H9 (cell line): Measurements from ENCODE around the gene CCDC194. TPM values are rescaled to one million over a fixed set of nuclear protein-coding genes. Genes with fewer than 3 reads are reported as not detected.

Experiments used
- DNase-seq: peaks from one replicate; pipeline ENCODE4 v3.0.0-alpha.2; 2017
- H2AFZ ChIP-seq: one replicate; pipeline ENCODE4 v1.6.1; 2013; ENCODE audit warnings: mild to moderate bottlenecking, low read length, control low read depth, moderate library complexity
- H2AK5ac ChIP-seq: 2 replicates; pipeline ENCODE4 v1.6.1; 2013; ENCODE audit warnings: low read length, control low read depth, mixed read lengths; ENCODE audit not compliant: insufficient read length
- H2BK120ac ChIP-seq: one replicate; pipeline ENCODE4 v1.6.1; 2013; ENCODE audit warnings: low read depth, mild to moderate bottlenecking, low read length, control low read depth, inconsistent platforms; ENCODE audit not compliant: poor library complexity, severe bottlenecking
- H2BK12ac ChIP-seq: 2 replicates; pipeline ENCODE4 v1.6.1; 2013; ENCODE audit warnings: low read length, control low read depth, mixed read lengths, low read depth; ENCODE audit not compliant: insufficient read length
- H2BK15ac ChIP-seq: 2 replicates; pipeline ENCODE4 v1.6.1; 2013; ENCODE audit warnings: low read depth, low read length, control low read depth
- H2BK20ac ChIP-seq: one replicate; pipeline ENCODE4 v1.6.1; 2013; ENCODE audit warnings: low read depth, mild to moderate bottlenecking, low read length, control low read depth, inconsistent platforms; ENCODE audit not compliant: poor library complexity, severe bottlenecking
- H2BK5ac ChIP-seq: 2 replicates; pipeline ENCODE4 v1.6.1; 2013; ENCODE audit warnings: low read length, control low read depth, mixed read lengths; ENCODE audit not compliant: insufficient read length
- H3K14ac ChIP-seq: 2 replicates; pipeline ENCODE4 v1.6.1; 2013; ENCODE audit warnings: low read length, control low read depth; ENCODE audit not compliant: insufficient read depth
- H3K18ac ChIP-seq: 2 replicates; pipeline ENCODE4 v1.6.1; 2013; ENCODE audit warnings: low read depth, mild to moderate bottlenecking, mixed read lengths, low read length, control low read depth; ENCODE audit not compliant: insufficient read length
- H3K23ac ChIP-seq: 2 replicates; pipeline ENCODE4 v1.6.1; 2013; ENCODE audit warnings: low read length, control low read depth, mixed read lengths, low read depth; ENCODE audit not compliant: insufficient read length
- H3K23me2 ChIP-seq: 2 replicates; pipeline ENCODE4 v1.6.1; 2013; ENCODE audit warnings: low read depth, mild to moderate bottlenecking, mixed read lengths, low read length, control low read depth; ENCODE audit not compliant: insufficient read length, poor library complexity, severe bottlenecking
- H3K27ac ChIP-seq: 2 replicates; pipeline ENCODE4 v1.5.1; 2013; ENCODE audit warnings: low read length, control low read depth, mixed read lengths, low read depth; ENCODE audit not compliant: insufficient read length
- H3K27me3 ChIP-seq: 2 replicates; pipeline ENCODE4 v1.6.1; 2013; ENCODE audit warnings: low read length, control low read depth, inconsistent platforms; ENCODE audit not compliant: insufficient read depth
- H3K4ac ChIP-seq: 2 replicates; pipeline ENCODE4 v1.6.1; 2013; ENCODE audit warnings: low read depth, mild to moderate bottlenecking, control low read depth, inconsistent platforms, low read length, moderate library complexity
- H3K4me1 ChIP-seq: 2 replicates; pipeline ENCODE4 v1.6.1; 2013; ENCODE audit warnings: low read length, control low read depth, inconsistent platforms; ENCODE audit not compliant: insufficient read depth
- H3K4me2 ChIP-seq: 2 replicates; pipeline ENCODE4 v1.6.1; 2013; ENCODE audit warnings: low read length, control low read depth, mixed read lengths; ENCODE audit not compliant: insufficient read length, insufficient read depth
- H3K56ac ChIP-seq: 2 replicates; pipeline ENCODE4 v1.6.1; 2013; ENCODE audit warnings: low read depth, mild to moderate bottlenecking, mixed read lengths, low read length, control low read depth; ENCODE audit not compliant: insufficient read length
- H3K79me1 ChIP-seq: 2 replicates; pipeline ENCODE4 v1.6.1; 2013; ENCODE audit warnings: low read depth, mild to moderate bottlenecking, moderate library complexity, low read length, control low read depth, inconsistent platforms; ENCODE audit not compliant: insufficient read depth, poor library complexity, severe bottlenecking
- H3K79me2 ChIP-seq: 2 replicates; pipeline ENCODE4 v1.6.1; 2013; ENCODE audit warnings: low read length, control low read depth, inconsistent platforms; ENCODE audit not compliant: insufficient read depth
- H3K9ac ChIP-seq: 2 replicates; pipeline ENCODE4 v1.6.1; 2013; ENCODE audit warnings: low read length, control low read depth, mixed read lengths; ENCODE audit not compliant: insufficient read length; ENCODE audit errors: extremely low read depth
- H3K9me3 ChIP-seq: one replicate; pipeline ENCODE4 v1.6.1; 2013; ENCODE audit warnings: low read depth, low read length, inconsistent platforms; ENCODE audit not compliant: control insufficient read depth
- H3T11ph ChIP-seq: one replicate; pipeline ENCODE4 v1.6.1; 2013; ENCODE audit warnings: mild to moderate bottlenecking, low read length, control low read depth, inconsistent platforms
- H4K20me1 ChIP-seq: one replicate; pipeline ENCODE4 v1.6.1; 2013; ENCODE audit not compliant: control insufficient read depth, insufficient read length, insufficient read depth
- H4K5ac ChIP-seq: 2 replicates; pipeline ENCODE4 v1.6.1; 2013; ENCODE audit warnings: low read depth, mild to moderate bottlenecking, mixed read lengths, low read length, control low read depth; ENCODE audit not compliant: insufficient read length
- H4K8ac ChIP-seq: replicated peaks from 2 replicates; pipeline ENCODE4 v1.6.1; 2013; ENCODE audit warnings: low read length, control low read depth, mixed read lengths, low read depth; ENCODE audit not compliant: insufficient read length
- H4K91ac ChIP-seq: 2 replicates; pipeline ENCODE4 v1.6.1; 2013; ENCODE audit warnings: low read depth, mild to moderate bottlenecking, moderate library complexity, mixed read lengths, low read length, control low read depth; ENCODE audit not compliant: insufficient read length
- H3K27ac Mint-ChIP-seq, 3 experiments: 2 replicates in 2 of 3; 3 replicates in 1 of 3; pipeline ENCODE4 v1.8.0; 2020 to 2021; ENCODE audit warnings: mixed read lengths in 3 of 3, mild to moderate bottlenecking in 1 of 3, moderate library complexity in 1 of 3
- H3K27me3 Mint-ChIP-seq: 2 replicates; pipeline ENCODE4 v1.8.0; 2021; ENCODE audit warnings: low read depth, mild to moderate bottlenecking, moderate library complexity, mixed read lengths
- H3K36me3 Mint-ChIP-seq, 3 experiments: 2 replicates in 2 of 3; 3 replicates in 1 of 3; pipeline ENCODE4 v1.8.0; 2020 to 2021; ENCODE audit warnings: low read depth in 3 of 3, mixed read lengths in 3 of 3; ENCODE audit not compliant: insufficient read depth in 1 of 3
- H3K4me1 Mint-ChIP-seq, 2 experiments: 2 replicates each; pipeline ENCODE4 v1.8.0; 2020; ENCODE audit warnings: mixed read lengths in 2 of 2
- H3K4me3 Mint-ChIP-seq, 2 experiments: 2 replicates in 1 of 2; 3 replicates in 1 of 2; pipeline ENCODE4 v1.8.0; 2020 to 2021; ENCODE audit warnings: mild to moderate bottlenecking in 2 of 2, mixed read lengths in 2 of 2, moderate library complexity in 1 of 2
- H3K9me3 Mint-ChIP-seq, 2 experiments: 2 replicates in 1 of 2; 3 replicates in 1 of 2; pipeline ENCODE4 v1.8.0; 2020; ENCODE audit warnings: mild to moderate bottlenecking in 2 of 2, mixed read lengths in 2 of 2, moderate library complexity in 1 of 2
- WGBS: extraction: QIAGEN DNeasy Blood & Tissue Kit; methylation state at CpG from one replicate; pipeline ENCODE4 v1.1.7; 2013; ENCODE audit warnings: missing lambda C conversion rate, low lambda C conversion rate, mixed read lengths; ENCODE audit not compliant: insufficient read length; ENCODE audit errors: extremely low coverage; 5-methylcytosine and 5-hydroxymethylcytosine counted together
- total RNA-seq: library from RNA; stranded (reverse); gene quantifications from 2 replicates; pipeline ENCODE4 v1.2.1, GENCODE V29; 2021
- TF ChIP-seq, protein P1 (sequence below): fragments of 200-600 bp; sonication (generic); conservative IDR thresholded peaks from 3 replicates; pipeline ENCODE4 v1.8.0; 2021; ENCODE audit warnings: antibody characterized with exemption, mild to moderate bottlenecking

Gene CCDC194
- total RNA-seq, 1 experiment from 2014 or later, result 0.68 TPM

DNA sequence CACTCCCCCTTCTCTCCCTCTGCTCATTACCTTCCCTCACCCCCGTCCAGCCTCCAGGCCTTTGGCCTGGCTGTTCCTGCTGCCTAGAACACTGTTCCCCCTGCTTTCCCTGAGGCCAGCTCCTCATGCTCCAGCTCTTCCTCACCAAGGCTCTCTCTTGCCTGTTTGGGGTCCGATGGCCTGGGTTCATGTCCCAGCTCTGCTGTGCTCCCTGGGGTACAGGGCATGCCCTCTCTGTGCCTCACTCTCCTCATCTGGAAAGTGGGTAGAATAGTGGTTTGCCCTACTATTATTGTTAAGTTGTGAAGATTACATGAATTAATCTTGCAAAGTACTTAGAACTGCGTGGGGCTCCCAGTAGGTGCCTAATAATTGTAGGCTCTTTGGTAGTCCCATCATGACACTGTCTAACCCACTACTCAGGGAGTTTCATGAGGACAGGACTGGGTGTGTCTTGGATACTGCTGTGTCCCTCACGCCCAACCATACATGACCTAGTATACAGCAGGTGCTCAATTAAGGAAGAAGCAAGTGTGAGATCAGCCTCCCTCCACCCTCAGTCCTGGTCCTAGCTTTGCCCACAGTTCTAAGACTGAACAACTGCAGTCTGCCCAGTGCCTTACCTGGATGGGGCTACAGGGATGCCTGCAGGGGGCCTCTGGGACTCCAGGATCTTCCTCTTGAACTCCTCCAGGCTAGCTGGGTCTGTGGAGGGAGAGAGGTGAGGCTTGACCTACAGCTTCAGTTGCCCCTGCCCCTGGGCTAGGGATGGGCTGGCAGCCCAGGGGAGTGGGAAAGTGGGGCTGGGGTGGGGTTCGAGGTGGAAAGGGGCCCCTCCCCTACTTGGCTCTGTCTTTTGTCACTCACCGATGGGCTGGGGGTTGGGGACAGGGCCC lies 33.8 kb downstream of the CCDC194 start:
- no peak overlapping the region for H2BK5ac ChIP-seq
- no CpG with 5 or more reads among the region's 6 CpGs for WGBS
- DNase-seq, result no peak
- no peaks in the 10 kb centered on the region for H3K23me2 ChIP-seq
- Mint-ChIP-seq H3K4me1 (no peaks in the 10 kb centered on the region), H3K4me3 (no peak overlapping the region), H3K27me3 (peaks cover 11% of the 10 kb centered on the region), H3K9me3 (peaks cover 0 to 3% of the 10 kb centered on the region in 2 experiments; a peak in 1 of 5 replicates), H3K27ac (no peak overlapping the region; a peak in 1 of 7 replicates), H3K36me3 (no peaks in the 10 kb centered on the region)
- no peak overlapping the region; the same call in 1 of the 2 replicates for H3K14ac ChIP-seq
- no peak overlapping the region for H3K23ac ChIP-seq
- H3K18ac ChIP-seq, result no peak overlapping the region
- no peak overlapping the region for H2BK12ac ChIP-seq
- H3K79me1 ChIP-seq, result no peaks in the 10 kb centered on the region
- no peaks in the 10 kb centered on the region for H4K20me1 ChIP-seq
- no peak overlapping the region for H3K9ac ChIP-seq
- H4K91ac ChIP-seq, result no peak overlapping the region
- no peak overlapping the region for H2BK20ac ChIP-seq
- no peak overlapping the region for H2AK5ac ChIP-seq
- H3K27me3 ChIP-seq, result no peaks in the 10 kb centered on the region
- no peak overlapping the region for H3T11ph ChIP-seq
- H3K4me2 ChIP-seq, result no peak overlapping the region
- no peaks in the 10 kb centered on the region for H3K9me3 ChIP-seq
- H3K4ac ChIP-seq, result no peak overlapping the region
- TF ChIP-seq, protein P1, sequence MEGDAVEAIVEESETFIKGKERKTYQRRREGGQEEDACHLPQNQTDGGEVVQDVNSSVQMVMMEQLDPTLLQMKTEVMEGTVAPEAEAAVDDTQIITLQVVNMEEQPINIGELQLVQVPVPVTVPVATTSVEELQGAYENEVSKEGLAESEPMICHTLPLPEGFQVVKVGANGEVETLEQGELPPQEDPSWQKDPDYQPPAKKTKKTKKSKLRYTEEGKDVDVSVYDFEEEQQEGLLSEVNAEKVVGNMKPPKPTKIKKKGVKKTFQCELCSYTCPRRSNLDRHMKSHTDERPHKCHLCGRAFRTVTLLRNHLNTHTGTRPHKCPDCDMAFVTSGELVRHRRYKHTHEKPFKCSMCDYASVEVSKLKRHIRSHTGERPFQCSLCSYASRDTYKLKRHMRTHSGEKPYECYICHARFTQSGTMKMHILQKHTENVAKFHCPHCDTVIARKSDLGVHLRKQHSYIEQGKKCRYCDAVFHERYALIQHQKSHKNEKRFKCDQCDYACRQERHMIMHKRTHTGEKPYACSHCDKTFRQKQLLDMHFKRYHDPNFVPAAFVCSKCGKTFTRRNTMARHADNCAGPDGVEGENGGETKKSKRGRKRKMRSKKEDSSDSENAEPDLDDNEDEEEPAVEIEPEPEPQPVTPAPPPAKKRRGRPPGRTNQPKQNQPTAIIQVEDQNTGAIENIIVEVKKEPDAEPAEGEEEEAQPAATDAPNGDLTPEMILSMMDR, result no peak
- H2BK15ac ChIP-seq, result no peak overlapping the region
- no peak overlapping the region for H2BK120ac ChIP-seq
- no peak overlapping the region for H2AFZ ChIP-seq
- H4K8ac ChIP-seq, result no peak overlapping the region
- no peaks in the 10 kb centered on the region for H3K79me2 ChIP-seq
- no peaks in the 10 kb centered on the region for H3K4me1 ChIP-seq
- H3K56ac ChIP-seq, result no peak overlapping the region
- no peak overlapping the region for H3K27ac ChIP-seq
- H4K5ac ChIP-seq, result no peak overlapping the region
